ENCODE data around the gene SLC5A11.

DNA sequence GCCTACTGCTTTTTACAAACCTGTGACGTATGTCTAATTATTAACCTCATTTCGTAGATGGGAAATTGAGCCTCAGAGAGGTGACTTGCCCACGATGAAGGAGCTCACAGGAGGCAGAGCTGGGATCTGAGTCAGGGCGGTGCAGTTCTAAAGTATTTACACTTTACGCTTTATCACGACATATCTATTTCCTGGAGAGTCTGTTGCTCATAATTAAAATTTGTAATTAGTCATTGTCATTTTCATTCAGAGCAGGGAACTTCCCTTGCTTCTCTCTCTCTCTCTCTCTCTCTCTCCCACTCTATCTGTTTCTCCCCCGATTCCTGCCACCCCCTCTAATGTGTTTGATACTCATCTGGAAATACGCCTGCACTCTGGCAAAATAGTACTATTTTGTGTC is 5.9 kb downstream of the SLC5A11 start:
- no peak for TF ChIP-seq GATA3 (IDR thresholded peaks at IDR 0.05; ENCODE audit: low read depth, low read length)
- TF ChIP-seq GATA2 (IDR thresholded peaks at IDR 0.05; ENCODE audit: low read depth, low read length): no peak
